ENCODE measurements around the gene FGF12. TPM values are rescaled to one million over a fixed set of nuclear protein-coding genes. Genes with fewer than 3 reads are reported as not detected.
"Not testable (repeated sequence)": the region's sequence is repeated elsewhere in the genome, so short reads cannot be mapped to it uniquely, and the experiment has no call there.

FGF12 gene
- total RNA-seq = under 1 TPM; 0.25 to 0.48 TPM

GRCh38 chr3:192727032-192727847, at the start of gene FGF12:
FGF12 (minus strand) TSS chr3:192727541.
- Histone ChIP-seq H3K4me3 (no peak within 1 kb of the TSS), H3K36me3 (no peaks in the 10 kb centered on the region), H3K4me1 (no peaks in the 10 kb centered on the region), H3K9ac (ENCODE audit: low read depth in 2 of 2, low read length in 2 of 2) (no peak within 1 kb of the TSS), H3K9me3 (no peaks in the 10 kb centered on the region), H3K27me3 (no peaks in the 10 kb centered on the region), H3K27ac (no peak within 1 kb of the TSS)
- TF ChIP-seq, protein P1, sequence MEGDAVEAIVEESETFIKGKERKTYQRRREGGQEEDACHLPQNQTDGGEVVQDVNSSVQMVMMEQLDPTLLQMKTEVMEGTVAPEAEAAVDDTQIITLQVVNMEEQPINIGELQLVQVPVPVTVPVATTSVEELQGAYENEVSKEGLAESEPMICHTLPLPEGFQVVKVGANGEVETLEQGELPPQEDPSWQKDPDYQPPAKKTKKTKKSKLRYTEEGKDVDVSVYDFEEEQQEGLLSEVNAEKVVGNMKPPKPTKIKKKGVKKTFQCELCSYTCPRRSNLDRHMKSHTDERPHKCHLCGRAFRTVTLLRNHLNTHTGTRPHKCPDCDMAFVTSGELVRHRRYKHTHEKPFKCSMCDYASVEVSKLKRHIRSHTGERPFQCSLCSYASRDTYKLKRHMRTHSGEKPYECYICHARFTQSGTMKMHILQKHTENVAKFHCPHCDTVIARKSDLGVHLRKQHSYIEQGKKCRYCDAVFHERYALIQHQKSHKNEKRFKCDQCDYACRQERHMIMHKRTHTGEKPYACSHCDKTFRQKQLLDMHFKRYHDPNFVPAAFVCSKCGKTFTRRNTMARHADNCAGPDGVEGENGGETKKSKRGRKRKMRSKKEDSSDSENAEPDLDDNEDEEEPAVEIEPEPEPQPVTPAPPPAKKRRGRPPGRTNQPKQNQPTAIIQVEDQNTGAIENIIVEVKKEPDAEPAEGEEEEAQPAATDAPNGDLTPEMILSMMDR (IDR thresholded peaks at IDR 0.05) = no peak
- peak; percentile 29 for DNase-seq
- intact Hi-C loops (cut with DNase I) = no loop called here

DNA sequence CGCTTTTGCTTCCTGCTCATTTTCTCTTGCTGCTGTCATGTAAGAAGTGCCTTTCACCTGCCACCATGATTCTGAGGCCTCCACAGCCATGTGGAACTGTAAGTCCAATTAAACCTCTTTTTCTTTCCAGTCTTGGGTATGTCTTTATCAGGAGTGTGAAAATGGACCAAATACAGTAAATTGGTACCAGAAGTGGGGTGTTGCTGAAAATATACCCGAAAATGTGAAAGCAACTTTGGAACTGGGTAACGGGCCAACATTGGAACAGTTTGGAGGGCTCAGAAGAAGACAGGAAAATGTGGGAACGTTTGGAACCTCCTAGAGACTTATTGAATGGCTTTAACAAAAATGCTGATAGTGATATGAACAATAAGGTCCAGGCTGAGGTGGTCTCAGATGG, 47.0 kb upstream of the FGF12 start:
- H3K36me3 ChIP-seq; H3K4me3 ChIP-seq; H3K4me1 ChIP-seq; intact Hi-C loops (cut with DNase I); H3K9me3 ChIP-seq; H3K27ac ChIP-seq; H3K9ac ChIP-seq (ENCODE audit: low read depth in 2 of 2, low read length in 2 of 2); H3K27me3 ChIP-seq; DNase-seq: not testable (repeated sequence)

- TF ChIP-seq, protein P1 (IDR thresholded peaks at IDR 0.05) = no peak
- no peak overlapping the region for H3K4me3 ChIP-seq
- no peak overlapping the region for H3K9ac ChIP-seq (ENCODE audit: low read depth in 2 of 2, low read length in 2 of 2)
- no peaks in the 10 kb centered on the region for H3K9me3 ChIP-seq
- H3K27me3 ChIP-seq = peaks cover 4% of the 10 kb centered on the region
- no peak for DNase-seq
- H3K4me1 ChIP-seq = no peaks in the 10 kb centered on the region
- intact Hi-C loops (cut with DNase I) = no loop called here
- no peaks in the 10 kb centered on the region for H3K36me3 ChIP-seq
- H3K27ac ChIP-seq = no peak overlapping the region
Observed at GRCh38 chr3:192772240-192772894, 45.0 kb upstream of the FGF12 start.

- TF ChIP-seq, protein P1 (IDR thresholded peaks at IDR 0.05) = no peak
- no peak overlapping the region for H3K27ac ChIP-seq
- H3K9ac ChIP-seq (ENCODE audit: low read depth in 2 of 2, low read length in 2 of 2) = no peak overlapping the region
- intact Hi-C loops (cut with DNase I) = no loop called here
- H3K4me1 ChIP-seq = no peaks in the 10 kb centered on the region
- DNase-seq = no peak
- no peaks in the 10 kb centered on the region for H3K9me3 ChIP-seq
- no peaks in the 10 kb centered on the region for H3K36me3 ChIP-seq
- no peak overlapping the region for H3K4me3 ChIP-seq
- no peaks in the 10 kb centered on the region for H3K27me3 ChIP-seq
Observed at GRCh38 chr3:192758654-192759053, 31.3 kb upstream of the FGF12 start.

GRCh38 chr3:192751148-192751547, 23.8 kb upstream of the FGF12 start:
- Histone ChIP-seq H3K4me1 (no peaks in the 10 kb centered on the region), H3K4me3 (no peak overlapping the region), H3K27me3 (no peaks in the 10 kb centered on the region), H3K9ac (ENCODE audit: low read depth in 2 of 2, low read length in 2 of 2) (no peak overlapping the region), H3K36me3 (no peaks in the 10 kb centered on the region), H3K27ac (no peak overlapping the region), H3K9me3 (no peaks in the 10 kb centered on the region)
- no peak for DNase-seq
- TF ChIP-seq, protein P1 (IDR thresholded peaks at IDR 0.05) = no peak
- intact Hi-C loops (cut with DNase I) = no loop called here

- no peak overlapping the region for H3K27ac ChIP-seq
- intact Hi-C loops (cut with DNase I) = no loop called here
- DNase-seq = no peak
- no peak overlapping the region for H3K4me3 ChIP-seq
- H3K36me3 ChIP-seq = no peaks in the 10 kb centered on the region
- H3K27me3 ChIP-seq = no peaks in the 10 kb centered on the region
- TF ChIP-seq, protein P1 (IDR thresholded peaks at IDR 0.05) = no peak
- no peak overlapping the region for H3K9ac ChIP-seq (ENCODE audit: low read depth in 2 of 2, low read length in 2 of 2)
- H3K9me3 ChIP-seq = no peaks in the 10 kb centered on the region
- no peaks in the 10 kb centered on the region for H3K4me1 ChIP-seq
Observed at GRCh38 chr3:192750201-192750600, 22.9 kb upstream of the FGF12 start.
